Testis (tissue), 2 donors: ENCODE data around the gene ERBB4.

Source experiments
- POLR2A ChIP-seq: fragments of 450-650 bp; IDR thresholded peaks from one replicate; pipeline ENCODE4 v1.6.1; 2017; ENCODE audit warnings: antibody characterized with exemption, mild to moderate bottlenecking, moderate library complexity
- TF ChIP-seq, protein P1 (sequence below), 3 experiments: fragments of 450-650 bp in 2 of 3; fragments of 200-600 bp in 1 of 3; sonication (generic) in 1 of 3; IDR thresholded peaks; one replicate each; pipeline ENCODE4 v1.5.1; 2016 to 2019; ENCODE audit warnings: antibody characterized with exemption in 3 of 3, mild to moderate bottlenecking in 2 of 3, moderate library complexity in 1 of 3

GRCh38 chr2:211939177-211939576 is 599.4 kb downstream of the ERBB4 start:
- TF ChIP-seq, protein P1, sequence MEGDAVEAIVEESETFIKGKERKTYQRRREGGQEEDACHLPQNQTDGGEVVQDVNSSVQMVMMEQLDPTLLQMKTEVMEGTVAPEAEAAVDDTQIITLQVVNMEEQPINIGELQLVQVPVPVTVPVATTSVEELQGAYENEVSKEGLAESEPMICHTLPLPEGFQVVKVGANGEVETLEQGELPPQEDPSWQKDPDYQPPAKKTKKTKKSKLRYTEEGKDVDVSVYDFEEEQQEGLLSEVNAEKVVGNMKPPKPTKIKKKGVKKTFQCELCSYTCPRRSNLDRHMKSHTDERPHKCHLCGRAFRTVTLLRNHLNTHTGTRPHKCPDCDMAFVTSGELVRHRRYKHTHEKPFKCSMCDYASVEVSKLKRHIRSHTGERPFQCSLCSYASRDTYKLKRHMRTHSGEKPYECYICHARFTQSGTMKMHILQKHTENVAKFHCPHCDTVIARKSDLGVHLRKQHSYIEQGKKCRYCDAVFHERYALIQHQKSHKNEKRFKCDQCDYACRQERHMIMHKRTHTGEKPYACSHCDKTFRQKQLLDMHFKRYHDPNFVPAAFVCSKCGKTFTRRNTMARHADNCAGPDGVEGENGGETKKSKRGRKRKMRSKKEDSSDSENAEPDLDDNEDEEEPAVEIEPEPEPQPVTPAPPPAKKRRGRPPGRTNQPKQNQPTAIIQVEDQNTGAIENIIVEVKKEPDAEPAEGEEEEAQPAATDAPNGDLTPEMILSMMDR (IDR thresholded peaks at IDR 0.05), result no peak
- TF ChIP-seq POLR2A, result no peak
